Esophagus squamous epithelium (tissue), 5 donors: ENCODE data around the gene TET3. TPM values are rescaled to one million over a fixed set of nuclear protein-coding genes. Genes with fewer than 3 reads are reported as not detected.
A peak's percentile ranks its signal among the peaks of the same experiment; 100 is the strongest.

Experiments used
- DNase-seq: peaks from one replicate; lab custom pipeline; 2025; lab: John Stamatoyannopoulos, UW
- H3K27ac ChIP-seq, 4 donors: fragments of 200-600 bp; sonication (generic); one replicate each; pipeline ENCODE4 v1.5.1; 2016 to 2019; ENCODE audit warnings: mild to moderate bottlenecking in 1 of 4
- H3K27me3 ChIP-seq, 4 donors: fragments of 200-600 bp; sonication (generic); 1 replicate in 3 of 4; 2 replicates in 1 of 4; pipeline versions ENCODE4 v1.5.1 to v1.6.0; 2017 to 2021; ENCODE audit warnings: antibody characterized with exemption in 1 of 4
- H3K36me3 ChIP-seq, 3 donors: fragments of 200-600 bp; sonication (generic); one replicate each; pipeline ENCODE4 v1.5.1; 2016 to 2019
- H3K4me1 ChIP-seq, 3 donors: fragments of 200-600 bp; sonication (generic); one replicate each; pipeline ENCODE4 v1.5.1; 2017 to 2019
- H3K4me3 ChIP-seq, 4 donors: fragments of 200-600 bp; sonication (generic); 1 replicate in 3 of 4; 2 replicates in 1 of 4; pipeline ENCODE4 v1.5.1; 2016 to 2019; ENCODE audit warnings: mild to moderate bottlenecking in 2 of 4, moderate library complexity in 1 of 4
- H3K9me3 ChIP-seq, 3 donors: fragments of 200-600 bp; sonication (generic); one replicate each; pipeline ENCODE4 v1.5.1; 2016 to 2019
- POLR2A ChIP-seq, 4 donors: fragments of 450-650 bp; IDR thresholded peaks; one replicate each; pipeline ENCODE4 v1.6.1; 2017; ENCODE audit warnings: antibody characterized with exemption in 4 of 4, mild to moderate bottlenecking in 4 of 4, moderate library complexity in 3 of 4
- WGBS, 2 donors: methylation state at CpG; one replicate each; pipeline ENCODE4 v1.1.5; 2018; 5-methylcytosine and 5-hydroxymethylcytosine counted together
- intact Hi-C: fragments of 100-400 bp; cut with DNase I; formaldehyde crosslinking; loops from one replicate; pipeline ENCODE4 v1.15.0; 2022
- total RNA-seq, 4 donors: library from RNA; depleted of rRNA; stranded (reverse); fragments of >200 nt; gene quantifications; one replicate each; pipeline ENCODE4 v1.1.0, GENCODE V29; 2016
- TF ChIP-seq, protein P1 (sequence below), 6 experiments: fragments of 450-650 bp in 4 of 6; fragments of 200-600 bp in 2 of 6; sonication (generic) in 2 of 6; IDR thresholded peaks; one replicate each; pipeline ENCODE4 v1.5.1; 2016 to 2019; ENCODE audit warnings: antibody characterized with exemption in 6 of 6, mild to moderate bottlenecking in 4 of 6, moderate library complexity in 4 of 6
- donor health status: DM: yes; HTN: yes; CAD: no.

The TET3 gene
- 10 to 100 TPM in 3 of 4 donors, 1 to 10 TPM in 1; 6.6 to 20.2 (median 16.2) TPM for total RNA-seq

DNA sequence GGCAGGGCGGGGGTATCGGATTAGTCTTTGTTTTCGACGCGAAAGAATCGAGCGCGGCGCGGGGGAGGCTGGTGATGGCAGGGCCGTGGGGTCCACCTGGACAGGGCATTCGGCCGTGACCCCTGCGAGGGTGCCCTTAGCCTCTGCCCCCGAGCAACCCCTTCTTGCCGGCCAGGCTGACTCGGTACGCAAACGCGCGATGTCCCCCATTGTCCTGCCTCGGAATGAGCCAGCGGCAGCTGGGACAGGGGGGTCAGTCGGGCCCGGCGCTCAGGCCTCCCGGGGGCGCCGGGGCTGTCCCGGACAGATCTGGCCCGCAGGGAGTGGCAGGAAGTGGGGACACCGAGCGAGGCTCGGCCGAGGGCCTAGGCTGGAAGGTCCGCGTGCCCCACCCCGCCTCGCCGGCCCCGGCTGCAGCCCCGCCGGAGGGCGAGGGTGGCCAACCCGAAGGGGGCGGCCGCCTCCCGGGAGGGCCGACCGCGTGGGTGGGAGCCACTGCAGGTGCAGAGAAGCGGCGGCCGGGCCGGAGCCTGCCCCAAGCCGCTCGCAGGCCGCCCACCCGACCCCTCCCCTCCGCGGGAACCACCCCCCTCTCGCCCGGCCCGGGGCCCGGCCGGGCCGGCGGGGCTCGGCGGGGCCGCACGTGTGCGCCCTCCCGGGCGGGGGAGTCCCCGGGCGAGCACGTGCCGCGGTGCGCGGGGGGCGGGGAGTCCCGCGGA is at the start of gene TET3:
Gene TET3, plus strand, starts transcription at position 708 of the 719 bp plus-strand sequence. CDS start 1,494 bp downstream, outside the sequence.
- DNase-seq, result no peak
- WGBS, 2 donors, result 0% methylated on average over 15 of the region's 85 CpGs; no CpG with 5 or more reads in 1 of the 2 donors
- Histone ChIP-seq H3K36me3 (peaks cover 0 to 4% (median 0%) of the 10 kb centered on the region in 3 donors), H3K9me3 (no peaks in the 10 kb centered on the region), H3K4me3 (peak within 1 kb of the TSS; percentile 71 to 89 (median 78)), H3K27me3 (no peaks in the 10 kb centered on the region), H3K27ac (peak within 1 kb of the TSS; percentile 91 to 99 (median 97)), H3K4me1 (peaks cover 63 to 91% (median 67%) of the 10 kb centered on the region in 3 donors)
- intact Hi-C loops, result loop anchor here (5.0 kb wide), 1 partner anchor 57 kb away; the partner anchor contains the start of gene DGUOK
- TF ChIP-seq, protein P1, sequence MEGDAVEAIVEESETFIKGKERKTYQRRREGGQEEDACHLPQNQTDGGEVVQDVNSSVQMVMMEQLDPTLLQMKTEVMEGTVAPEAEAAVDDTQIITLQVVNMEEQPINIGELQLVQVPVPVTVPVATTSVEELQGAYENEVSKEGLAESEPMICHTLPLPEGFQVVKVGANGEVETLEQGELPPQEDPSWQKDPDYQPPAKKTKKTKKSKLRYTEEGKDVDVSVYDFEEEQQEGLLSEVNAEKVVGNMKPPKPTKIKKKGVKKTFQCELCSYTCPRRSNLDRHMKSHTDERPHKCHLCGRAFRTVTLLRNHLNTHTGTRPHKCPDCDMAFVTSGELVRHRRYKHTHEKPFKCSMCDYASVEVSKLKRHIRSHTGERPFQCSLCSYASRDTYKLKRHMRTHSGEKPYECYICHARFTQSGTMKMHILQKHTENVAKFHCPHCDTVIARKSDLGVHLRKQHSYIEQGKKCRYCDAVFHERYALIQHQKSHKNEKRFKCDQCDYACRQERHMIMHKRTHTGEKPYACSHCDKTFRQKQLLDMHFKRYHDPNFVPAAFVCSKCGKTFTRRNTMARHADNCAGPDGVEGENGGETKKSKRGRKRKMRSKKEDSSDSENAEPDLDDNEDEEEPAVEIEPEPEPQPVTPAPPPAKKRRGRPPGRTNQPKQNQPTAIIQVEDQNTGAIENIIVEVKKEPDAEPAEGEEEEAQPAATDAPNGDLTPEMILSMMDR (IDR thresholded peaks at IDR 0.05), result no peak
- no peak for TF ChIP-seq POLR2A (IDR thresholded peaks at IDR 0.05)

DNA sequence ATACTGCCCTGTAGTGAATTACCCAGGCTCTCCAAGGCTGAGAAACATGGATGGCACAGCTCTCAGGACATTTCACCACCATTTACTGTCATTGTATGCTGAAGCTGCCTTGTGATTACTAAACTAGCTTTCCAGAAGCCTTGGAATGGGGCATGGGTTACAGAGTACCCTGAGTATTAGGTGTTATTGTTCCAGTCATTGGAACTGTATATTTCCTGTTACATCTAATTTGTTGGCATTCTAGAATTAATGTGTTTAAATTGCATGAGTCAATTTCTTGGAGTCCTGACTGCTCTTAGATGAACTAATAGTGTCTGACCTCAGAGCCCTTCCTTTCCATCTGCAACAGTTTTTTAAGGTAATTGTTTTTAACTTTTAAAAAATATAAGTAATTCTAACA is 49.1 kb upstream of the TET3 start:
- TF ChIP-seq POLR2A (IDR thresholded peaks at IDR 0.05), result no peak
- TF ChIP-seq, protein P1 (IDR thresholded peaks at IDR 0.05), result no peak
- H3K27me3 ChIP-seq, result no peaks in the 10 kb centered on the region
- no peak for DNase-seq
- no peaks in the 10 kb centered on the region for H3K9me3 ChIP-seq
- peaks cover 0 to 20% (median 0%) of the 10 kb centered on the region in 3 donors for H3K36me3 ChIP-seq
- peaks cover 19 to 90% (median 26%) of the 10 kb centered on the region in 3 donors for H3K4me1 ChIP-seq
- peak overlapping the region in 1 of 4 donors; percentile 46 for H3K27ac ChIP-seq
- no peak overlapping the region for H3K4me3 ChIP-seq
- intact Hi-C loops, result no loop called here

DNA sequence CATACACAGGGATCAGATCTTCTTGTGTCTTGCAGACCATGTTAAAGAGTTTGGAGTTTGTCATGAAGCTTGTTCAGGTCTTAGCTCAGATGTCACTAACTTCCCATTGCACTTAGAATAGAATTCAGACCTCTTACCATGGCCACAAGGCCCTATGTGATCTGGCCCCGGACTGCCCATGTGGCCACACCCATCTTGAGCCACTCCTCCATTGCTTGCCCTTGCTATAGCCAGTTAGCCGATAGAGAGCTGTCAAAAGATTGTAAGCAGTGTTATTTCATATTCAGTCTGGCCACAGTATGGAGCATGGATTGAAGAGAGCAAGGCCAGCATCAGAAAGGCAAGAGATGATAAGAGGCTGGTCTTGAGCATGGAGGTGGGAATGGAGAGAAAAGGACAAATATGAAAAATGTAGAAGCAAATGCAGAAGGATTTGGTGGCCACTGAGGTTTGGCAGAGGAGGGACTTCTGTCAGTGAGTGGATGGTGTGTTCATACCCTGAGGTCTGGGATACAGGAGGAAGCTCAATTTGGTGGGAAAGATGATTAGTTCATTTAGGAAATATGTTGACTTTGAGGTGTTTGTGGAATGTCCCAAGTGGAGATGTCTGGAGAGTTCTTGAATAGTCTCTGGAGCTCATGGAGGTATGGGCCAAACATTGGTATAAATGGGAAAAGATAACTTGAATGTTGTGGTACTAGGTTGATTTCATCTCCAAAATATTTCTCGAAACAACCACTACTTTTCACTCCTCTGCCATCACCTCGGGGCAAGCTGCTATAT is 47.4 kb upstream of the TET3 start:
- H3K9me3 ChIP-seq, result no peaks in the 10 kb centered on the region
- intact Hi-C loops, result no loop called here
- DNase-seq, result no peak
- peaks cover 0 to 30% (median 0%) of the 10 kb centered on the region in 3 donors for H3K36me3 ChIP-seq
- peak overlapping the region in 1 of 4 donors; percentile 88 for H3K27ac ChIP-seq
- no peak for TF ChIP-seq POLR2A (IDR thresholded peaks at IDR 0.05)
- TF ChIP-seq, protein P1 (IDR thresholded peaks at IDR 0.05), result no peak
- WGBS, 2 donors, result 77 to 87% methylated on average over 2 to 4 of the region's 4 CpGs
- peaks cover 19 to 85% (median 32%) of the 10 kb centered on the region in 3 donors for H3K4me1 ChIP-seq
- no peak overlapping the region for H3K4me3 ChIP-seq
- no peaks in the 10 kb centered on the region for H3K27me3 ChIP-seq

DNA sequence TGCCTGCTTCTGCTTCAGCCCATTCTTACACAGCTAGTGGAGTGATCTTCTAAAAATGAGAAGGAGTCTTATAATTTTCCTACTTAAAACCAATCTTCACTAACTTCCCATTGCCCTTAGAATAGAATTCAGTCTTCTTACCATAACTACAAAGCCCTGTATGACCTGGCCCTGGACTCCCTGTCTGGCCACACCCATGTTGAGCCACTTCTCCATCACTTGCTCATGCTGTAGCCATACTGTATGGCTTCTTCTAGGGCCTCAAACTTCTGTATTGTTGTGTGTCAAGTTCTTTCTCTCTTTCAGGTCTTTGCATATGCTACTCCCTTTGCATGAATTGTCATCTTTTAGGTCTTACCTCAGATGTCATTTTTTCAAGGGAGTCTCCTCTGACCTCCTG is 46.8 kb upstream of the TET3 start:
- DNase-seq, result no peak
- intact Hi-C loops, result no loop called here
- H3K27ac ChIP-seq, result peak overlapping the region in 2 of 4 donors; percentile 82 to 88

More for the DNA sequence above, 46.8 kb upstream of the TET3 start:
- no peaks in the 10 kb centered on the region for H3K27me3 ChIP-seq
- H3K4me1 ChIP-seq, result peaks cover 19 to 79% (median 32%) of the 10 kb centered on the region in 3 donors
- peaks cover 0 to 24% (median 0%) of the 10 kb centered on the region in 3 donors for H3K36me3 ChIP-seq
- TF ChIP-seq, protein P1 (IDR thresholded peaks at IDR 0.05), result no peak
- TF ChIP-seq POLR2A (IDR thresholded peaks at IDR 0.05), result no peak
- no peak overlapping the region for H3K4me3 ChIP-seq
- H3K9me3 ChIP-seq, result no peaks in the 10 kb centered on the region
